Fibroblast of lung (primary cell): ENCODE data around the gene RASA4B. TPM values are rescaled to one million over a fixed set of nuclear protein-coding genes. Genes with fewer than 3 reads are reported as not detected.

Experiments
- DNase-seq, 2 donors: peaks; one replicate each; pipeline versions ENCODE4 v3.0.0 to v3.0.0-alpha.2; 2010; ENCODE audit warnings: low read depth in 2 of 2
- H2AFZ ChIP-seq: 2 replicates; pipeline ENCODE4 v1.5.1; 2012; ENCODE audit warnings: low read length, control low read depth, inconsistent platforms
- H3K27ac ChIP-seq: 2 replicates; pipeline ENCODE4 v1.5.1; 2011; ENCODE audit warnings: low read length, control low read depth; ENCODE audit not compliant: insufficient read depth
- H3K27me3 ChIP-seq: 2 replicates; pipeline ENCODE4 v1.5.1; 2011; ENCODE audit warnings: mild to moderate bottlenecking, low read length; ENCODE audit not compliant: control insufficient read depth, insufficient read depth
- H3K36me3 ChIP-seq: 2 replicates; pipeline ENCODE4 v1.5.1; 2011; ENCODE audit warnings: low read length; ENCODE audit not compliant: control insufficient read depth, insufficient read depth
- H3K4me1 ChIP-seq: 2 replicates; pipeline ENCODE4 v1.5.1; 2011; ENCODE audit warnings: low read length; ENCODE audit not compliant: control insufficient read depth, insufficient read depth; ENCODE audit errors: extremely low read depth
- H3K4me2 ChIP-seq: 2 replicates; pipeline ENCODE4 v1.5.1; 2011; ENCODE audit warnings: low read length, control low read depth; ENCODE audit not compliant: insufficient read depth; ENCODE audit errors: extremely low read depth
- H3K4me3 ChIP-seq, 4 experiments: fragments of 200-600 bp in 1 of 4; sonication (generic) in 1 of 4; replicated peaks in 1 of 4; 2 replicates each; pipeline ENCODE4 v1.5.1; 2011 to 2016; ENCODE audit warnings: low read length in 4 of 4, low read depth in 3 of 4, mild to moderate bottlenecking in 3 of 4, control low read depth in 2 of 4, inconsistent platforms in 1 of 4, mixed read lengths in 1 of 4; ENCODE audit not compliant: insufficient read depth in 1 of 4; ENCODE audit errors: control extremely low read depth in 1 of 4
- H3K79me2 ChIP-seq: 2 replicates; pipeline ENCODE4 v1.5.1; 2012; ENCODE audit warnings: mild to moderate bottlenecking, low read length, inconsistent platforms; ENCODE audit not compliant: control insufficient read depth, insufficient read depth
- H3K9ac ChIP-seq: 2 replicates; pipeline ENCODE4 v1.5.1; 2011; ENCODE audit warnings: mild to moderate bottlenecking, low read length, control low read depth; ENCODE audit not compliant: insufficient read depth
- H3K9me3 ChIP-seq: 2 replicates; pipeline ENCODE4 v1.5.1; 2012; ENCODE audit warnings: low read depth, low read length; ENCODE audit not compliant: control insufficient read depth, insufficient read depth
- H4K20me1 ChIP-seq: 2 replicates; pipeline ENCODE4 v1.5.1; 2011; ENCODE audit warnings: low read length; ENCODE audit not compliant: control insufficient read depth, insufficient read depth; ENCODE audit errors: extremely low read depth
- CTCF ChIP-seq, 2 donors: IDR thresholded peaks in 1 of 2; conservative IDR thresholded peaks in 1 of 2; 1 replicate in 1 of 2; 2 replicates in 1 of 2; pipeline ENCODE4 v1.5.1; 2011 to 2012; ENCODE audit warnings: low read length in 2 of 2, control low read depth in 1 of 2, inconsistent platforms in 1 of 2, low read depth in 1 of 2, mild to moderate bottlenecking in 1 of 2
- EZH2 ChIP-seq: IDR thresholded peaks from 2 replicates; pipeline ENCODE4 v1.5.1; 2012; ENCODE audit warnings: low read length, control low read depth, mild to moderate bottlenecking; ENCODE audit errors: missing control alignments
- polyA plus RNA-seq, 2 donors: library from polyadenylated mRNA; depleted of rRNA in 1 of 2; stranded (reverse) in 1 of 2; unstranded in 1 of 2; fragments of >200 nt; gene quantifications; 2 replicates each; pipeline ENCODE4 v1.2.1, GENCODE V29; 2011 to 2012; ENCODE audit warnings: missing spikeins in 1 of 2
- total RNA-seq: library from RNA; depleted of rRNA; stranded (reverse); fragments of >200 nt; gene quantifications from 2 replicates; pipeline ENCODE4 v1.2.1, GENCODE V29; 2014

Gene RASA4B
- total and polyA plus RNA-seq, 2 donors (not counting 1 experiment from before 2014, with no cell fraction given): 1.4 to 1.5 TPM

DNA sequence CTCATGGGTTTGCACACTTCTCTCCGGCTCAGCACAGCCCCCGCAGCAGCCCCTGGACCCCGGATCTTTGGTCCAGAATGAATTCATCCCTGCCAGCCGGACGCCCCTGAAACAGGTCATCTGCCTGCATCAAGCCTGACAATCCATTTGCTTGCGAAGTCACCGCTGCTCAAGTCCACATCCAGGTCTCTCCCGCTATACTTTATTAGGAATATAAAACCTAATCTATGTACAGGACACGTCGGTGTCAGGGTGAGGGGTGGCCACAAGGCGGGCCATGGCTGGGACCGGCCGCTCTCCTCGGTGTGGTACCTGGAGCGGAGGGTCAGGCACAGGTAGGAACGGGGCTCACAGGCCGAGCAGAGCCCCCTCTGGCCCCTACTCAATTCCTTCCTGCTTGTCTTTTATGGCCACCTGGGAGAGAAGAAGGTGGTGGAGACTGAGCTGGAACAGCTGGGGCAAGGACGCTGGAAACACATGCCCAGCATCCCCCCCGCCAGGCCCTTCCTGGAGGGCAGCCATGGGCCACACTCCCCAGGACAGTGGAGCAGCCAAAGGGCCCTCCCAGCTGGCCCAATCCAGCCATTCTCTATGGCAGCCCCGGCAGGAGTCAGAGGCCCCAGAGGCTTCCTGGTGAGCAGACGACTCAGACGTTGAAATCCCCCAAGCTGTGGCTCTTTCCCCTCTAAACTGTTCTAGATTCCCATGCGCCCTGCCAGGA is 44.1 kb downstream of the RASA4B start:
- Histone ChIP-seq H3K4me1 (no peaks in the 10 kb centered on the region), H4K20me1 (no peaks in the 10 kb centered on the region), H3K9me3 (no peaks in the 10 kb centered on the region), H3K36me3 (peaks cover 19% of the 10 kb centered on the region), H3K27me3 (no peaks in the 10 kb centered on the region), H2AFZ (no peak overlapping the region), H3K4me2 (no peak overlapping the region), H3K27ac (no peak overlapping the region), H3K9ac (no peak overlapping the region), H3K79me2 (no peaks in the 10 kb centered on the region), H3K4me3 (no peak overlapping the region)
- DNase-seq: no peak
- TF ChIP-seq EZH2: no peak
- TF ChIP-seq CTCF (conservative IDR thresholded peaks at IDR 0.05 in 1 of 2, IDR thresholded peaks at IDR 0.05 in 1 of 2; ENCODE audit: low read depth in 1 of 2, low read length in 2 of 2): no peak

DNA sequence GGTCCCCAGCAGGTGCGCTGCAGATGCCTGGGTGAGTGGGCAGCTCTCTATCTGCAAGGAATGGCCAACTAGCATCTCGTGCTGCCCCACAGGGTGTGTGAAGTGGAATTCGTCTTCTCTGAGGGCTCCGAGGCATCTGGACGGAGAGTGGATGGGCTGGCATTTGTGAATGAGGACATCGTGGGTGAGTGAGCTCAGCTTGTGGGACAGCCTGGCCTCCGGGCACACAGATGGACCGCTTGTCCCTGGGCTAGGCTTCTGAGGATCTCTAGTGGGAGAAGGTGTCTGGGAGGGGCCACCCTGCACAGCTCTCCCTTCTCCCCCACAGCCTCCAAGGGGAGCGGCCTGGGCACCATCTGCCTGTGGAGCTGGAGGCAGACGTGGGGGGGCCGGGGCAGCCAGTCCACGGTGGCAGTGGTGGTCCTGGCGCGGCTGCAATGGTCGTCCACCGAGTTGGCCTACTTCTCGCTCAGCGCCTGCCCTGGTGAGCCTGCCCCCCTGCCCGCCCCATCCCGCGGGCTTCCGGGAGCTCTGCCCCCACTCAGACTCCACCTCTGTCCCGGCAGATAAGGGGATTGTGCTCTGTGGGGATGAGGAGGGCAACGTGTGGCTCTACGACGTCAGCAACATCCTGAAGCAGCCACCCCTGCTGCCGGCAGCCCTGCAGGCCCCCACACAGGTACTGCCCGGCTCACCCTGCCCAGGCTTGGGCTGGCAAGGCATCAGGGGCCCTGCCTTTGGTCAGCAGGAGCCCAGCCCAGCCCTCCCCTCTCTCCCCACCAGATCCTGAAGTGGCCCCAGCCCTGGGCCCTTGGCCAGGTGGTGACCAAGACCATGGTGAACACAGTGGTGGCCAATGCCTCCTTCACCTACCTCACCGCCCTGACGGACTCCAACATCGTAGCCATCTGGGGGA is 45.2 kb downstream of the RASA4B start:
- Histone ChIP-seq H3K9ac (no peak overlapping the region), H3K27ac (no peak overlapping the region), H3K4me1 (no peaks in the 10 kb centered on the region), H3K79me2 (no peaks in the 10 kb centered on the region), H2AFZ (no peak overlapping the region), H3K27me3 (no peaks in the 10 kb centered on the region), H3K9me3 (no peaks in the 10 kb centered on the region), H3K4me2 (no peak overlapping the region), H4K20me1 (no peaks in the 10 kb centered on the region), H3K4me3 (no peak overlapping the region), H3K36me3 (peaks cover 20% of the 10 kb centered on the region)
- DNase-seq: no peak
- TF ChIP-seq CTCF (conservative IDR thresholded peaks at IDR 0.05 in 1 of 2, IDR thresholded peaks at IDR 0.05 in 1 of 2; ENCODE audit: low read depth in 1 of 2, low read length in 2 of 2) (no peak), EZH2 (no peak)

DNA sequence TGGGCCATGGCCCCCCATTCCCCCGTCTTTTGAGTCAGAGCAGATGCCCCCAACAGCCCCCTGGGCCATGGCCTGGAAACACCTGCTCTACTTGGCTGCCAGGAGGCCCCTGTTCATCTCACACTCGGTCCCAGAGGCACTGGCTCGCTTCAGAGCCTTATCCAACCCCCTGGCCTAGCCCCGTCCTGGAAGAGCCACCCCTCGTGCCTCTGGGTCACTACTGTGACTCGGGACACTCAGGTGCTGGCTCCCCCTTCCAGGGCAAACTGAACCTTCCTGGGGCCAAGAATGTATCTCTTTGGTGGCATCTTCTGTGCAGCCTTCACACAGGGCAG is 45.8 kb downstream of the RASA4B start:
- Histone ChIP-seq H3K79me2 (no peaks in the 10 kb centered on the region), H4K20me1 (no peaks in the 10 kb centered on the region), H3K4me3 (no peak overlapping the region), H3K4me2 (no peak overlapping the region), H3K4me1 (no peaks in the 10 kb centered on the region), H3K36me3 (peaks cover 21% of the 10 kb centered on the region), H3K27ac (no peak overlapping the region), H3K9me3 (no peaks in the 10 kb centered on the region), H3K9ac (no peak overlapping the region), H2AFZ (no peak overlapping the region), H3K27me3 (no peaks in the 10 kb centered on the region)
- DNase-seq: no peak
- TF ChIP-seq CTCF (conservative IDR thresholded peaks at IDR 0.05 in 1 of 2, IDR thresholded peaks at IDR 0.05 in 1 of 2; ENCODE audit: low read depth in 1 of 2, low read length in 2 of 2): no peak
